CD1c-positive myeloid dendritic cell (primary cell): Measurements from ENCODE around the gene GPR65.
"Not testable (repeated sequence)": the region's sequence is repeated elsewhere in the genome, so short reads cannot be mapped to it uniquely, and the experiment has no call there.

Experiments used
- DNase-seq: peaks from one replicate; pipeline ENCODE4 v3.0.0-alpha.2; 2016; ENCODE audit errors: extremely low spot score

Gene GPR65

GRCh38 chr14:88004506-88005036, 364 bp upstream of the GPR65 start:
- DNase-seq, result no peak

GRCh38 chr14:88005978-88006851, 1.3 kb downstream of the GPR65 start:
- DNase-seq, result peak; percentile 91

- no peak for DNase-seq
Measured at GRCh38 chr14:88007608-88008007, 2.7 kb downstream of the GPR65 start.

GRCh38 chr14:88008039-88008742, 3.3 kb downstream of the GPR65 start:
- DNase-seq, result no peak

- no peak for DNase-seq
Measured at GRCh38 chr14:88009486-88009885, 4.6 kb downstream of the GPR65 start.

GRCh38 chr14:88010331-88010730, 5.4 kb downstream of the GPR65 start:
- DNase-seq, result no peak

- no peak for DNase-seq
Measured at GRCh38 chr14:88012495-88012894, 7.6 kb downstream of the GPR65 start.

- peak; percentile 86 for DNase-seq
Measured at GRCh38 chr14:88013750-88014349, 8.9 kb downstream of the GPR65 start.

- DNase-seq, result no peak
Measured at GRCh38 chr14:88016768-88017167, 11.8 kb downstream of the GPR65 start.

- DNase-seq, result no peak
Measured at GRCh38 chr14:88017535-88017934, 12.6 kb downstream of the GPR65 start.

- no peak for DNase-seq
Measured at GRCh38 chr14:88023658-88024187, 18.8 kb downstream of the GPR65 start.

- DNase-seq, result not testable (repeated sequence)
Measured at GRCh38 chr14:88024252-88025086, 19.5 kb downstream of the GPR65 start.

- no peak for DNase-seq
Measured at GRCh38 chr14:88025313-88025712, 20.4 kb downstream of the GPR65 start.

- DNase-seq, result no peak
Measured at GRCh38 chr14:88026890-88027289, 22.0 kb downstream of the GPR65 start.

- no peak for DNase-seq
Measured at GRCh38 chr14:88029500-88029899, 24.6 kb downstream of the GPR65 start.

- no peak for DNase-seq
Measured at GRCh38 chr14:88030079-88030478, 25.1 kb downstream of the GPR65 start.

GRCh38 chr14:88030892-88031291, 26.0 kb downstream of the GPR65 start:
- DNase-seq, result no peak

- DNase-seq, result no peak
Measured at GRCh38 chr14:88032373-88032772, 27.4 kb downstream of the GPR65 start.

GRCh38 chr14:88034076-88034475, 29.1 kb downstream of the GPR65 start:
- no peak for DNase-seq

- DNase-seq, result no peak
Measured at GRCh38 chr14:88036422-88036821, 31.5 kb downstream of the GPR65 start.

GRCh38 chr14:88037325-88037724, 32.4 kb downstream of the GPR65 start:
- no peak for DNase-seq
